OCI-LY7 (cell line): ENCODE results near the gene MAIP1.

Experiments
- CTCF ChIP-seq: fragments of 200-600 bp; sonication (generic); conservative IDR thresholded peaks from 2 replicates; pipeline ENCODE4 v1.5.1; 2014; ENCODE audit warnings: mild to moderate bottlenecking, antibody characterized with exemption, low read length, moderate library complexity, mixed read lengths
- EZH2phosphoT487 ChIP-seq: fragments of 200-600 bp; sonication (generic); IDR thresholded peaks from 2 replicates; pipeline ENCODE4 v1.6.1; 2018; ENCODE audit warnings: low read depth, borderline replicate concordance, mild to moderate bottlenecking, mixed run types, antibody characterized with exemption, low read length, moderate library complexity, mixed read lengths

GRCh38 chr2:199943373-199943772 is 12.0 kb upstream of the MAIP1 start:
- no peak for TF ChIP-seq CTCF
- TF ChIP-seq EZH2phosphoT487 = no peak
